ENCODE measurements around the gene FAM222A.

Gene FAM222A

GRCh38 chr12:109818253-109818652 lies 104.6 kb downstream of the FAM222A start:
- H3K27me3 ChIP-seq (ENCODE audit: insufficient read depth, low read length, poor library complexity), result no peaks in the 10 kb centered on the region
- H3K4me3 ChIP-seq (ENCODE audit: low read length), result no peak overlapping the region
- no peak overlapping the region for H2BK5ac ChIP-seq (ENCODE audit: low read length)
- no peak overlapping the region for H3K27ac ChIP-seq (ENCODE audit: low read depth, low read length)
- H3K79me1 ChIP-seq (ENCODE audit: low read length), result no peaks in the 10 kb centered on the region
- H3K18ac ChIP-seq (ENCODE audit: low read length), result no peak overlapping the region
- no peak overlapping the region for H2BK120ac ChIP-seq (ENCODE audit: low read depth, low read length)
- no peak overlapping the region for H2BK15ac ChIP-seq (replicated peaks; ENCODE audit: low read depth)
- no peak overlapping the region for H4K5ac ChIP-seq (ENCODE audit: low read length)
- H3K4me2 ChIP-seq (ENCODE audit: low read length), result no peak overlapping the region
- peaks cover 2% of the 10 kb centered on the region for H3K4me1 ChIP-seq (ENCODE audit: control insufficient read depth, low read depth, low read length)
- H3K56ac ChIP-seq (ENCODE audit: low read length), result no peak overlapping the region
- no peak overlapping the region for H4K8ac ChIP-seq (ENCODE audit: low read depth, low read length)
- no peak for DNase-seq
- H3K79me2 ChIP-seq (ENCODE audit: control insufficient read depth, insufficient read depth, low read length), result no peaks in the 10 kb centered on the region
- WGBS (ENCODE audit: extremely low coverage, insufficient coverage, low lambda C conversion rate), result no CpG with 5 or more reads among the region's 9 CpGs
- no peak overlapping the region for H3K4ac ChIP-seq (ENCODE audit: low read depth, low read length)
- H3K23ac ChIP-seq (ENCODE audit: low read length), result no peak overlapping the region
- no peak overlapping the region for H3K9ac ChIP-seq (ENCODE audit: low read length)
- H3K36me3 ChIP-seq (ENCODE audit: control insufficient read depth, insufficient read depth, low read length), result no peaks in the 10 kb centered on the region
- H2AK5ac ChIP-seq (ENCODE audit: low read length), result no peak overlapping the region

- Histone ChIP-seq H3K9ac (ENCODE audit: low read length) (no peak overlapping the region), H3K4me2 (ENCODE audit: low read length) (no peak overlapping the region), H2BK15ac (replicated peaks; ENCODE audit: low read depth) (no peak overlapping the region), H3K4ac (ENCODE audit: low read depth, low read length) (no peak overlapping the region), H4K8ac (ENCODE audit: low read depth, low read length) (no peak overlapping the region), H3K79me1 (ENCODE audit: low read length) (no peaks in the 10 kb centered on the region), H3K27me3 (ENCODE audit: insufficient read depth, low read length, poor library complexity) (no peaks in the 10 kb centered on the region), H3K18ac (ENCODE audit: low read length) (no peak overlapping the region), H3K56ac (ENCODE audit: low read length) (no peak overlapping the region), H3K4me3 (ENCODE audit: low read length) (no peak overlapping the region), H2BK5ac (ENCODE audit: low read length) (no peak overlapping the region), H3K4me1 (ENCODE audit: control insufficient read depth, low read depth, low read length) (peaks cover 2% of the 10 kb centered on the region), H4K5ac (ENCODE audit: low read length) (no peak overlapping the region), H3K23ac (ENCODE audit: low read length) (no peak overlapping the region), H3K27ac (ENCODE audit: low read depth, low read length) (no peak overlapping the region), H3K36me3 (ENCODE audit: control insufficient read depth, insufficient read depth, low read length) (no peaks in the 10 kb centered on the region), H3K79me2 (ENCODE audit: control insufficient read depth, insufficient read depth, low read length) (no peaks in the 10 kb centered on the region), H2AK5ac (ENCODE audit: low read length) (no peak overlapping the region), H2BK120ac (ENCODE audit: low read depth, low read length) (no peak overlapping the region)
- WGBS (ENCODE audit: extremely low coverage, insufficient coverage, low lambda C conversion rate), result no CpG with 5 or more reads among the region's 10 CpGs
- DNase-seq, result no peak
Observed at GRCh38 chr12:109818905-109819500, 105.4 kb downstream of the FAM222A start.

Measured in mesendoderm (in vitro differentiated cells).